GM06990 (cell line): Measurements from ENCODE around the gene MAEA.

ENCODE experiments used
- DNase-seq: peaks from one replicate; pipeline ENCODE4 v3.0.0-alpha.2; 2011; ENCODE audit not compliant: insufficient read length; ENCODE audit errors: extremely low read depth
- H3K27me3 ChIP-seq: replicated peaks from 2 replicates; pipeline ENCODE4 v1.6.0; 2011; ENCODE audit warnings: low read length; ENCODE audit not compliant: control insufficient read depth, insufficient read depth
- H3K36me3 ChIP-seq: 2 replicates; pipeline ENCODE4 v1.5.1; 2011; ENCODE audit warnings: low read length; ENCODE audit not compliant: control insufficient read depth, insufficient read depth
- H3K4me3 ChIP-seq: replicated peaks from 2 replicates; pipeline ENCODE4 v1.5.1; 2011; ENCODE audit warnings: low read depth, mild to moderate bottlenecking, control low read depth, low read length
- CTCF ChIP-seq: IDR thresholded peaks from 2 replicates; pipeline ENCODE4 v1.5.1; 2011; ENCODE audit warnings: low read length, control low read depth, mild to moderate bottlenecking, inconsistent platforms; ENCODE audit not compliant: insufficient read depth, poor library complexity, severe bottlenecking

The MAEA gene

GRCh38 chr4:1336088-1336491 is 46.4 kb downstream of the MAEA start:
- no peak for TF ChIP-seq CTCF
- Histone ChIP-seq H3K27me3 (no peaks in the 10 kb centered on the region), H3K4me3 (no peak overlapping the region), H3K36me3 (peaks cover 49% of the 10 kb centered on the region)
- no peak for DNase-seq

GRCh38 chr4:1337376-1337831 is 47.7 kb downstream of the MAEA start:
- Histone ChIP-seq H3K4me3 (no peak overlapping the region), H3K27me3 (no peaks in the 10 kb centered on the region), H3K36me3 (peaks cover 47% of the 10 kb centered on the region)
- no peak for TF ChIP-seq CTCF
- no peak for DNase-seq

DNA sequence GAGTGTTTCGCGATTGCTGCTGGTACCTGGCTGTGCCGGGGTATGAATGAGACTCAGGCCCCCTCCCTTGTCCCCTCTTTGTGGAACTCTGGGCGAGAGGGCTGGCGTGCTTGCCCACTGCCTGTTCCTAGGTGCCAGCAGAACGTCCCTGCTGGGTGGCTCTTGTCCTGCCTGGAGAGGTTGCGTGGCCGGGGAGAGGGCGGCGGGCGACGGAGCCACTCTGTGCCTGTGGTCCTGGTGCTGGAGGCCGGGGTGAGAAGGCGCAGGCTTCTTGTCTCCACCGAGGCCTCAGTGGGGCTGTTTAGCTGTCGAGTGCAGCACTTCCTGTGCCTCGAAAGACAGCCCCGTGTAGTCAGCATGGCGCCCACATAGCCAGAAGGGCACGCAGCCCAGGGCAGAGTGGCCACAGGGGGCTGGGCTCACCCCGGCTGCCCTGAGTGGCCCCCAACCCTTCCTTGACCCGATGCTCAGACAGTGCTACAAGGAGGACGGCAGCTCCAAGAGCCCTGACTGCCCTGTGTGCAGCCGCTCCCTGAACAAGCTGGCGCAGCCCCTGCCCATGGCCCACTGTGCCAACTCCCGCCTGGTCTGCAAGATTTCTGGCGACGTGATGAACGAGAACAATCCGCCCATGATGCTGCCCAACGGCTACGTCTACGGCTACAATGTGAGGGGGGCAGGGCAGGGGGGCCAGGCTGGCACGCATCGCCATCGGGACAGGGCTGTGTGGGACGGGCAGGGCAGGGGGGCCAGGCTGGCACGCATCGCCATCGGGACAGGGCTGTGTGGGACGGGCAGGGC is 48.5 kb downstream of the MAEA start:
- Histone ChIP-seq H3K27me3 (no peaks in the 10 kb centered on the region), H3K4me3 (no peak overlapping the region), H3K36me3 (peaks cover 44% of the 10 kb centered on the region)
- no peak for DNase-seq
- no peak for TF ChIP-seq CTCF

- Histone ChIP-seq H3K36me3 (peaks cover 42% of the 10 kb centered on the region), H3K4me3 (no peak overlapping the region), H3K27me3 (no peaks in the 10 kb centered on the region)
- no peak for DNase-seq
- TF ChIP-seq CTCF = no peak
Measured at GRCh38 chr4:1338752-1339414, 49.2 kb downstream of the MAEA start.

DNA sequence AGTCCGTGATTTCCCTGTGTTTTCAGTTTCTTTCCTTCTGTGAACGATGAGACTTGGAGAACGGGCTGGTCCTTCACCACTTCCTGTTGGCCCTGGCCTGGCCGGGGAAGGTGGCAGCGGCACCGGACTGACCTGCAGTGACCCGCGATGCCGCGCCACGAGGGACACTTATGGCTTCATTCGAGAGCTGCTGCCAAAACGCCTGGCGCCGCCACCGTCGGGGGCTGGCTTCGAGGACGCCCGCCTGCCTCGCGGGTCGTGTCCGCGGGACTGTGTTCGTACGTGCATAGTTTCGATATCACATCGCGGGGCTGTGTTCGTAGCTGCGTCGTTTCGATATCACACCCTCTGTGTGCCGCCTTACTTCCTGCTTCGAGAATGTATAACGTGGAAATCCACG is 49.8 kb downstream of the MAEA start:
- no peak for TF ChIP-seq CTCF
- Histone ChIP-seq H3K4me3 (no peak overlapping the region), H3K36me3 (peaks cover 40% of the 10 kb centered on the region), H3K27me3 (no peaks in the 10 kb centered on the region)
- DNase-seq = no peak
